Breast epithelium (tissue), 3 donors: ENCODE results near the gene RAI1.

Experiments
- CTCF ChIP-seq, 3 donors: fragments of 450-650 bp; IDR thresholded peaks; one replicate each; pipeline ENCODE4 v1.5.1; 2016 to 2017; ENCODE audit warnings: antibody characterized with exemption in 3 of 3, mild to moderate bottlenecking in 3 of 3, moderate library complexity in 3 of 3
- POLR2A ChIP-seq: fragments of 450-650 bp; IDR thresholded peaks from one replicate; pipeline ENCODE4 v1.6.1; 2016; ENCODE audit warnings: antibody characterized with exemption, mild to moderate bottlenecking, moderate library complexity
- POLR2AphosphoS5 ChIP-seq, 3 donors: sonication (generic); formaldehyde crosslinking; IDR thresholded peaks; one replicate each; pipeline ENCODE4 v1.6.1; 2017; ENCODE audit warnings: antibody characterized with exemption in 3 of 3

GRCh38 chr17:17719966-17720543, 38.8 kb downstream of the RAI1 start:
- TF ChIP-seq POLR2A, result no peak
- TF ChIP-seq CTCF (IDR thresholded peaks at IDR 0.05), result no peak
- TF ChIP-seq POLR2AphosphoS5 (IDR thresholded peaks at IDR 0.05), result no peak
